OCI-LY1 (cell line): ENCODE data around the gene INSYN1.

Experiments used
- CTCF ChIP-seq: fragments of 200-600 bp; sonication (generic), shearing (Covaris generic); IDR thresholded peaks from 2 replicates; pipeline ENCODE4 v1.5.1; 2017; ENCODE audit warnings: mild to moderate bottlenecking, antibody characterized with exemption, low read length, moderate library complexity, mixed read lengths
- EZH2 ChIP-seq: fragments of 200-600 bp; sonication (generic), shearing (Covaris generic); IDR thresholded peaks from 2 replicates; pipeline ENCODE4 v1.8.0; 2017; ENCODE audit warnings: borderline replicate concordance, mixed run types, mild to moderate bottlenecking, antibody characterized with exemption, low read length, moderate library complexity, mixed read lengths

GRCh38 chr15:73781038-73781925 is 28.1 kb upstream of the INSYN1 start:
- TF ChIP-seq CTCF (peak; percentile 37; the same call in 1 of the 2 replicates), EZH2 (no peak)
